Motor neuron (in vitro differentiated cells): Measurements from ENCODE around the gene CASKIN1. TPM values are rescaled to one million over a fixed set of nuclear protein-coding genes. Genes with fewer than 3 reads are reported as not detected.
A peak's percentile ranks its signal among the peaks of the same experiment; 100 is the strongest.
"Not testable (repeated sequence)": the region's sequence is repeated elsewhere in the genome, so short reads cannot be mapped to it uniquely, and the experiment has no call there.

Experiments
- ATAC-seq, 8 experiments: fragments of 200-7000 bp; cut with Tn5 transposase; replicated peaks in 6 of 8; 2 replicates each; pipeline ENCODE4 v1.8.0; 2021; ENCODE audit warnings: mild to moderate bottlenecking in 8 of 8, moderate library complexity in 8 of 8
- H3K27ac ChIP-seq, 2 donors: fragments of 250-450 bp; sonication (Bioruptor Pico); 2 replicates each; pipeline ENCODE4 v1.9.0; 2021; ENCODE audit warnings: antibody characterized with exemption in 2 of 2, mild to moderate bottlenecking in 2 of 2, moderate library complexity in 1 of 2
- H3K4me1 ChIP-seq, 2 donors: fragments of 250-450 bp; sonication (Bioruptor Pico); replicated peaks in 1 of 2; 2 replicates each; pipeline ENCODE4 v1.6.1; 2021; ENCODE audit warnings: antibody characterized with exemption in 2 of 2, mild to moderate bottlenecking in 2 of 2, moderate library complexity in 1 of 2
- H3K4me3 ChIP-seq, 5 donors: fragments of 250-450 bp; sonication (Bioruptor Pico); 2 replicates each; pipeline ENCODE4 v1.9.0; 2021; ENCODE audit warnings: antibody characterized with exemption in 5 of 5, mild to moderate bottlenecking in 5 of 5, moderate library complexity in 4 of 5
- WGBS, 10 experiments: fragments of 450-650 bp; shearing (Covaris generic); methylation state at CpG; one replicate each; pipeline ENCODE4 v1.0.0; 2022; 5-methylcytosine and 5-hydroxymethylcytosine counted together
- in situ Hi-C, 9 experiments: fragments of 400-800 bp; cut with MboI; loops; one replicate each; pipeline ENCODE4 v1.15.0; 2021; ENCODE audit warnings: low sequenced_read_pairs in 9 of 9, low pct_unique_long_range_greater_than_20kb in 2 of 9; ENCODE audit not compliant: unreplicated experiment in 9 of 9
- total RNA-seq, 8 experiments: library from RNA; unstranded; fragments of 300-600 nt; gene quantifications; 2 replicates each; pipeline versions ENCODE4 v1.2.3 to v1.2.4, GENCODE V29; 2022

CASKIN1 gene
- total RNA-seq, 8 experiments from 2014 or later, result 0.61 to 12.2 (median 6.0) TPM

GRCh38 chr16:2148714-2149629 lies 47.4 kb downstream of the CASKIN1 start:
- WGBS, 10 experiments, result 2 to 20% (median 17%) methylated on average over 1 to 9 of the region's 62 CpGs; no CpG with 5 or more reads in 7 of the 10 experiments
- Histone ChIP-seq H3K4me3 (peak overlapping the region; percentile 30 to 49 (median 32)), H3K27ac (peak overlapping the region in 1 of 2 donors; percentile 54), H3K4me1 (peaks cover 45 to 47% of the 10 kb centered on the region in 2 donors)
- in situ Hi-C loops, result loop anchor here in 6 of 9 experiments (10.0 to 25.0 kb wide), 3 partner anchors 112 to 137 kb away; partner anchors contain the start of genes NHERF2 (in 3 of the 6), NPW (in 3 of the 6), ZNF598 (in 3 of the 6) and NTHL1 (in 1 of the 6)
- peak; percentile 1 to 35 (median 16) for ATAC-seq

- Histone ChIP-seq H3K4me1 (peaks cover 38% of the 10 kb centered on the region in 2 donors), H3K4me3 (peak within 1 kb of the TSS; percentile 30 to 49 (median 32)), H3K27ac (peak within 1 kb of the TSS in 1 of 2 donors; percentile 54)
- in situ Hi-C loops, result loop anchor here in 6 of 9 experiments (10.0 to 25.0 kb wide), 3 partner anchors 111 to 136 kb away; partner anchors contain the start of genes NHERF2 (in 3 of the 6), NPW (in 3 of the 6), ZNF598 (in 3 of the 6) and NTHL1 (in 1 of the 6)
- peak; percentile 13 to 76 (median 70) for ATAC-seq
- whole genome bisulfite sequencing, 10 experiments, result no CpG with 5 or more reads among the region's 55 CpGs
Measured at GRCh38 chr16:2147981-2148671, 48.3 kb downstream of the CASKIN1 start, which contains the start of gene RAB26. Gene RAB26 (plus strand): TSS chr16:2148625. CDS start chr16:2148784, 159 bp downstream.

GRCh38 chr16:2147378-2147777 lies 49.0 kb downstream of the CASKIN1 start:
- Histone ChIP-seq H3K4me1 (peaks cover 32 to 33% of the 10 kb centered on the region in 2 donors), H3K4me3 (no peak overlapping the region), H3K27ac (no peak overlapping the region)
- 40 to 100% (median 64%) methylated on average over 1 to 4 of the region's 6 CpGs; no CpG with 5 or more reads in 4 of the 10 experiments for WGBS, 10 experiments
- no peak for ATAC-seq
- in situ Hi-C loops, result loop anchor here in 6 of 9 experiments (10.0 to 25.0 kb wide), 3 partner anchors 110 to 135 kb away; partner anchors contain the start of genes NHERF2 (in 3 of the 6), NPW (in 3 of the 6), ZNF598 (in 3 of the 6) and NTHL1 (in 1 of the 6)

GRCh38 chr16:2145843-2146242 lies 50.6 kb downstream of the CASKIN1 start:
- 50 to 95% (median 67%) methylated on average over 1 to 4 of the region's 5 CpGs; no CpG with 5 or more reads in 1 of the 10 experiments for WGBS, 10 experiments
- in situ Hi-C loops, result loop anchor here in 6 of 9 experiments (10.0 to 25.0 kb wide), 3 partner anchors 109 to 134 kb away; partner anchors contain the start of genes NHERF2 (in 3 of the 6), NPW (in 3 of the 6), ZNF598 (in 3 of the 6) and NTHL1 (in 1 of the 6)
- H3K27ac ChIP-seq, result no peak overlapping the region
- no peak for ATAC-seq
- no peak overlapping the region for H3K4me3 ChIP-seq
- H3K4me1 ChIP-seq, result peaks cover 22% of the 10 kb centered on the region in 2 donors

- Histone ChIP-seq H3K4me1 (peaks cover 9 to 12% of the 10 kb centered on the region in 2 donors), H3K27ac (no peak overlapping the region), H3K4me3 (no peak overlapping the region)
- 80 to 87% methylated on average over 1 to 3 of the region's 17 CpGs; no CpG with 5 or more reads in 8 of the 10 experiments for WGBS, 10 experiments
- in situ Hi-C loops, result loop anchor here in 6 of 9 experiments (10.0 to 25.0 kb wide), 3 partner anchors 107 to 132 kb away; partner anchors contain the start of genes NHERF2 (in 3 of the 6), NPW (in 3 of the 6), ZNF598 (in 3 of the 6) and NTHL1 (in 1 of the 6)
- ATAC-seq, result no peak
Measured at GRCh38 chr16:2143878-2144485, 52.4 kb downstream of the CASKIN1 start.

- WGBS, 10 experiments, result 0 to 87% (median 78%) methylated on average over 1 to 7 of the region's 31 CpGs; no CpG with 5 or more reads in 2 of the 10 experiments
- Histone ChIP-seq H3K27ac (no peak overlapping the region), H3K4me3 (no peak overlapping the region), H3K4me1 (peaks cover 6 to 9% of the 10 kb centered on the region in 2 donors)
- peak in 4 of 8 experiments; percentile 10 to 23 (median 18) for ATAC-seq
- in situ Hi-C loops, result loop anchor here in 6 of 9 experiments (10.0 to 25.0 kb wide), 3 partner anchors 106 to 131 kb away; partner anchors contain the start of genes NHERF2 (in 3 of the 6), NPW (in 3 of the 6), ZNF598 (in 3 of the 6) and NTHL1 (in 1 of the 6)
Measured at GRCh38 chr16:2142942-2143877, 53.2 kb downstream of the CASKIN1 start.

GRCh38 chr16:2135770-2136490 lies 60.5 kb downstream of the CASKIN1 start, which contains the start of gene PKD1:
Gene PKD1 (minus strand): TSS chr16:2135898. CDS start chr16:2135689, 209 bp downstream.
- H3K4me1 ChIP-seq, result not testable (repeated sequence)
- in situ Hi-C loops, result loop anchor here in 4 of 9 experiments (25.0 kb wide), 2 partner anchors 99 to 124 kb away; partner anchors contain the start of genes NPW (in 3 of the 4), ZNF598 (in 3 of the 4), NHERF2 (in 1 of the 4) and NTHL1 (in 1 of the 4)
- WGBS, 10 experiments, result 0% methylated on average over 1 to 2 of the region's 81 CpGs; no CpG with 5 or more reads in 8 of the 10 experiments
- peak within 1 kb of the TSS; percentile 80 to 85 for H3K27ac ChIP-seq
- H3K4me3 ChIP-seq, result peak within 1 kb of the TSS; percentile 58 to 95 (median 59)
- peak; percentile 83 to 98 (median 94) for ATAC-seq

GRCh38 chr16:2135071-2135470 lies 61.3 kb downstream of the CASKIN1 start:
- Histone ChIP-seq H3K4me3 (peak overlapping the region; percentile 58 to 95 (median 59)), H3K27ac (peak overlapping the region; percentile 80 to 85)
- in situ Hi-C loops, result loop anchor here in 4 of 9 experiments (25.0 kb wide), 2 partner anchors 98 to 123 kb away; partner anchors contain the start of genes NPW (in 3 of the 4), ZNF598 (in 3 of the 4), NHERF2 (in 1 of the 4) and NTHL1 (in 1 of the 4)
- WGBS, 10 experiments, result no CpG with 5 or more reads among the region's 42 CpGs
- not testable (repeated sequence) for ATAC-seq, H3K4me1 ChIP-seq

GRCh38 chr16:2133797-2134196 lies 62.6 kb downstream of the CASKIN1 start:
- in situ Hi-C loops, result loop anchor here in 4 of 9 experiments (25.0 kb wide), 2 partner anchors 96 to 121 kb away; partner anchors contain the start of genes NPW (in 3 of the 4), ZNF598 (in 3 of the 4), NHERF2 (in 1 of the 4) and NTHL1 (in 1 of the 4)
- H3K4me3 ChIP-seq, result peak overlapping the region in 2 of 5 donors; percentile 13 to 24
- not testable (repeated sequence) for H3K27ac ChIP-seq, H3K4me1 ChIP-seq, ATAC-seq
- WGBS, 10 experiments, result no CpG with 5 or more reads among the region's 12 CpGs

- not testable (repeated sequence) for H3K27ac ChIP-seq, H3K4me3 ChIP-seq, ATAC-seq
- no CpG with 5 or more reads among the region's 22 CpGs for WGBS, 10 experiments
- peaks cover 33 to 38% of the 10 kb centered on the region in 2 donors for H3K4me1 ChIP-seq
- in situ Hi-C loops, result loop anchor here in 4 of 9 experiments (25.0 kb wide), 2 partner anchors 93 to 118 kb away; partner anchors contain the start of genes NPW (in 3 of the 4), ZNF598 (in 3 of the 4), NHERF2 (in 1 of the 4) and NTHL1 (in 1 of the 4)
Measured at GRCh38 chr16:2129890-2130447, 66.4 kb downstream of the CASKIN1 start.
